NCI-H1092 treated with DMSO at 0.1 percent for 48 hours (cell line): Measurements from ENCODE around the gene AGPAT1.
"Not testable (repeated sequence)": the region's sequence is repeated elsewhere in the genome, so short reads cannot be mapped to it uniquely, and the experiment has no call there.

Experiments used
- DNase-seq: peaks from one replicate; lab custom pipeline; 2025; lab: John Stamatoyannopoulos, UW

Gene AGPAT1, protein sequence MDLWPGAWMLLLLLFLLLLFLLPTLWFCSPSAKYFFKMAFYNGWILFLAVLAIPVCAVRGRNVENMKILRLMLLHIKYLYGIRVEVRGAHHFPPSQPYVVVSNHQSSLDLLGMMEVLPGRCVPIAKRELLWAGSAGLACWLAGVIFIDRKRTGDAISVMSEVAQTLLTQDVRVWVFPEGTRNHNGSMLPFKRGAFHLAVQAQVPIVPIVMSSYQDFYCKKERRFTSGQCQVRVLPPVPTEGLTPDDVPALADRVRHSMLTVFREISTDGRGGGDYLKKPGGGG

GRCh38 chr6:32175711-32176475 lies at the start of gene AGPAT1:
Gene AGPAT1 (minus strand): TSS chr6:32176084. CDS start chr6:32171496, 4,588 bp downstream.
- DNase-seq, result peak; percentile 88

- DNase-seq, result no peak
Measured at GRCh38 chr6:32224696-32225095, 48.8 kb upstream of the AGPAT1 start.

- DNase-seq, result no peak
Measured at GRCh38 chr6:32223258-32224235, 47.7 kb upstream of the AGPAT1 start, which contains the start of gene NOTCH4. Gene NOTCH4 (minus strand): TSS chr6:32224067. CDS start chr6:32223928, 139 bp downstream.

- DNase-seq, result no peak
Measured at GRCh38 chr6:32222333-32223230, 46.7 kb upstream of the AGPAT1 start.

DNA sequence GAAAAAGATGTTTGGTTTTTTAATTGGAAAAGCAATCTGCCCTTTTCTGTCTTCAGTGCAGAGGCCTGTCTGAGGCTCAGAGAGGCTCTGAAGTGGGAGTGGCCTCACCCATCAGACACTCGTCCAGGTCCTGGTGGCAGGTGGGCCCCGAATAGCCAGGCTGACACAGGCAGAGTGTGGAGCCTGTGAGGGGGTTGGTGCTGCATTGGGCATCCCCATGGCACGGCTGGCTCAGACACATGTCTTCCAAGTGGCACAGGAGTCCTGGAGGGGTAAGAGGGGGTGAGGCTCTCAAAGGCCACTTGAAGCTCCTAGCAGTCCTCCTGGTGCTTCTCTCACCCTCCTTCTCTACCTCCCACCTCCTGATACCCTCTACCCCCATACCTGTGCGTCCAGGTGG lies 44.1 kb upstream of the AGPAT1 start:
- no peak for DNase-seq

- no peak for DNase-seq
Measured at GRCh38 chr6:32218167-32218566, 42.3 kb upstream of the AGPAT1 start.

DNA sequence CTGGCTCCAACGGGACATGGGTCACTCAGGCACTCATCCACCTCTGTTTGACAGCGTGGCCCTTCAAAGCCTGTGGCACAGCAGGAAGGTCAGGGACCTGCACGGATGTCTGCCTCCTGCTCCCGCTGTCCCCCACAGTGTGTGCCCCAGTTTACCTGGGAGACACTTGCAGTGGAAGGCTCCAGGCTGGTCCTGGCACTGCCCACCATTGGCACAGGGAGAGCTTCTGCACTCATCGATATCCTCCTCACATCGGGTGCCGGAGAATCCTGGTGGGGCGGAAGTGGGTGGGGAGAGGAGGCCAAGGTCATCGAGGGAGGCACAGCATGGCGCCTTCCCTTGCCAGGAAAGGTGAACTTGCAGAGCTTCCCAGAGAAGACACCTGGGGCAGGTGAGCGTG lies 41.1 kb upstream of the AGPAT1 start:
- no peak for DNase-seq

DNA sequence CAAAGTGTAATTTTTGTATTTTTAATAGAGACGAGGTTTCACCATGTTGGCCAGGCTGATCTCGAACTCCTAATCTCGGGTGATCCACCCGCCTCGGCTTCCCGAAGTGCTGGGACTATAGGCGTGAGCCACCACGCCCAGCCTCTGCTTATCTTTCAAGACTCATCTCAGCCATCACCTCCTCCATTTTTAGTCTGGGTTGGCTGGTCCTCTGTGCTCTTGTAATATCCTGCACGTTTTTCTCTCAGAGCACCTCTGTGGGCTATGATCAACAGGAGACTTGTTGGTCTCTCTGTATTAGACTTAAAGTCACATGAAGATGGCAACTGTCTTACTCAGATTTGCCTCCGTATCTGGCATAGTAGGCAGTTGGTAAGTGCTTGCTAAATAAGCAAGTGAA lies 40.4 kb upstream of the AGPAT1 start:
- DNase-seq, result no peak

GRCh38 chr6:32215617-32216016 lies 39.7 kb upstream of the AGPAT1 start:
- no peak for DNase-seq

- DNase-seq, result no peak
Measured at GRCh38 chr6:32214126-32214525, 38.2 kb upstream of the AGPAT1 start.

- no peak for DNase-seq
Measured at GRCh38 chr6:32213649-32214048, 37.8 kb upstream of the AGPAT1 start.

DNA sequence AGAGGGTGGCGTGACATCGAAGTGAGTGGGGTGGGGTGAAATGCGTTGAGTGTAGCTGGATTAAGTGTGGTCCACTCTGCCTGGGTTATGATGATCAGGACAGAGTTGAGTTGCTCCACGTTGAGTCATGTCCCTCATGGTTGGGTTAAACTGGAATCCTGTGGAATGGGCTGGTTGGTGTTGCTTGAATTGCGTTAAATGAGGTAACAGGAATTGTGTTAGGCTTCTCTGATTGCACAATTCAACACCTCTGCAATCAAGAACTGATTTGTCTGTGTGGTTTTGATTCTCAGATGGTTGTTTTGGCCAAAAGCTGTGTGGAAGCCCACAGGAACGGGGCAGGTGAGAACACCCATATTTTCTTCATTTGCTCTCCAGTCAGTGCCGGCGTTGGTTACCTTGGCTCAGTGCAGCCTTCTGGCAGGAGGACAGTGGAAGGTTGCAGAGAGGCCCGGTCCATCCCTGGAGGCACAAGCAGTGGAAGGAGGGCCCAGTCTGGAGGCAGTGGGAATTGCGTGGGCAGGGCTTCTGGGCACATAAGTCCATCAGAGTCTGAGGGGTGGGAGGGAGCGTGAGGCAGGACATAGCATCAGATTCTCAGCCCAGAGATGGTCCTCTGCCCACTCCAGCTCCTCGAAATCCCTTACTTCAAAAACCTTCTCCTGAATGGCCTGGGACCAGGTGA lies 36.3 kb upstream of the AGPAT1 start:
- DNase-seq, result no peak

- DNase-seq, result not testable (repeated sequence)
Measured at GRCh38 chr6:32211432-32211831, 35.5 kb upstream of the AGPAT1 start.

GRCh38 chr6:32210191-32210601 lies 34.3 kb upstream of the AGPAT1 start:
- DNase-seq, result no peak

GRCh38 chr6:32208996-32209395 lies 33.1 kb upstream of the AGPAT1 start:
- no peak for DNase-seq

DNA sequence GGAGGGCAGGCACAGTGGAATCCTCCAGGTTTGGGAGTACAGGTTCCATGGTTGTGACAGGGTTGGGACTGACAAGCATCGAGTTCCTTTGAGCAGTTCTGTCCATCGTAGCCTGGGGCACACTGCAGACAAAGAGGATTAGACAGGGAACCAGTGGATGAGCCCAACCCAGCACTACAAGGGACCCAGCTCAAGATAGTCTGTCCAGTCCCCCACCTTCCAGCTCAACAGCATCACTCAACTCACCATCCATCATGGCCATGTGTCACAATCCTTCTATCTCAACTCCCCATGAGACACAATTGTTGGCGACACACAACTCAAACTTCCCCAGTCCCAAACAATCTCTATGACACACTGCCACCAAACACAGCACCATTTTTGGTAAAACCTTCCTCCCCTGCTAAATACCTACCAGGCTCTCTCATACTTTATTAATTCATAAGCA lies 28.4 kb upstream of the AGPAT1 start:
- DNase-seq, result no peak

DNA sequence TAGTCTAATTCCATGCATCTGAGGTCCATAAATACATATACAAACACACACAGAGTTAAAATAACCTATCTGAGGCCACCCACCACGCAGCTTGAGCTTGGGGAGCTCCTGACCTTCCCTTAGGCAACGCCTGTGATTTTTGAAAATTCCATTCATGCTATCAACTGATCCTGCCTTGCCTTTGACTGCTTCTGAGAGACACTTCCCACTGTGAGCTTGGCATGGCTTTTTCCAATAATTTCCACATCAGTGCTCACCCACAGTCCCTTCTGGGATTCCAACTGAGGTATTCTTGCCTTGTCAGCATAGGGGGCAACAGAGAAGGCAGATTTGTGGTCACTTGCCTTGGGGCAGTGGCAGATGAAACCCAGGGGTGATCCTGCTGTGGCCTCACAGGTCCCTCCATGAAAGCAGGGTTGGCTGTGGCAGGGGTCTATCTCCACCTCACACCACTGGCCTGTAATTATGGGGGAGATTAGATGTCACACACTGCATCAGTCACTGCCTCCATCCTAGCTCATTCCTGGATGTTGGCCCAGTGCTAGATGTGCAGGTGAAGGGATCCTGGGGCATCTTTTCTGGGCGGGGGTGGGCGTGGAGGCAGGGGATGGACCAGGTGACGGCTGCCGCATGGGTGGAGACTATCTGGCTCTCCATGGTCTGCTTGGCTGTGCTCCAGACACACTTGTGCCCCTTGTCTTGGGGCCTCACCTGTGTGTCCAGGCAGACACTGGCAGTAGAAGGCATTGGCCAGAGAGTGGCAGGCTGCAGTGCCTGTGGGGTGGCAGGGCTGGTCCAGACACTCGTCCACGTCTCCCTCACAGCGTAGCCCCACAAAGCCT lies 27.8 kb upstream of the AGPAT1 start:
- no peak for DNase-seq

- DNase-seq, result no peak
Measured at GRCh38 chr6:32202186-32202585, 26.3 kb upstream of the AGPAT1 start.

DNA sequence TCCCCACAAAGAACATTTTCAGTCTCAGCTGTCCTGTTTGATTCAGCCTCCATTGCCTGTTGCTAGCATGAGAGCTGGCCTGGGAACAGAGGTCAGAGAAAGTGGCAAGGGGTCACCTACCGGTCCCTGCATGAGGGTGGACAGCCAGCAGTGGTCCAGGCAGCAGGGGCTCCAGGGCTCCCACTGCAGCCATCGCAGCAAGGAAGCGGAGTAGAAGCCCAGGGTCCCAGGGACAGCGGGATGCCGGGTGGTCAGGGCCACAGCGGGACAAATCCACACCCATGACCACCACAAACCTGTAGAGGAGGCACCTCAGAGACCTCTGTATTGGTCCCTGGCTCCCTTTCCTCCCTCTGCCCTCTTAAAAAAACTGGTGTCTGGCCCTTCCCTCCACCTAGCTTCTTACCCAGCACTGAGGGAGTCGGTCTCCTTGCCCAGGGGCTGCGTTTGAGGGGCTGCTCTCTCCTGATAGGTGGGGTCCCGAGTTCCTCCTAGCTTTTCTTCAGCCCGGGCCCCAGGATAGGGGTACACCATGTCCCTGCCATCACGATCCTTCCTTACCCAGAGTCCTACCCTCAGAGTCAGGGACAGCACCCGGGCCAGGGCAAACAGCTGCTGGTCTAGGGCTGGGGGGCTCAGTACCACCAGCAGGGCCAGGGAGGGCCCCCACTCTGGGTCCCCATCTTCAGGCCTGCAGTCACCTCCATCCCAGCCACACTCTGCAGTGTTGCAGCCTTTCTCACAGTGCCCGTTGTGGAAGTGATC lies 25.0 kb upstream of the AGPAT1 start:
- DNase-seq, result no peak
